Bronchial epithelial cell (primary cell): ENCODE data around the gene ZNF516. TPM values are rescaled to one million over a fixed set of nuclear protein-coding genes. Genes with fewer than 3 reads are reported as not detected.
A peak's percentile ranks its signal among the peaks of the same experiment; 100 is the strongest.

Experiments
- DNase-seq: peaks from one replicate; pipeline ENCODE4 v3.0.0-alpha.2; 2010; ENCODE audit warnings: low read depth
- FAIRE-seq: peaks from 2 replicates; lab custom pipeline; 2011; peaks lifted over from hg19 to GRCh38; lab: Jason Lieb, UNC
- H3K27me3 ChIP-seq: 2 replicates; pipeline ENCODE4 v1.5.1; 2011; ENCODE audit warnings: low read length; ENCODE audit not compliant: control insufficient read depth, insufficient read depth
- H3K36me3 ChIP-seq: 2 replicates; pipeline ENCODE4 v1.5.1; 2011; ENCODE audit warnings: low read length; ENCODE audit not compliant: control insufficient read depth, insufficient read depth
- H3K4me3 ChIP-seq: 2 replicates; pipeline ENCODE4 v1.5.1; 2011; ENCODE audit warnings: mild to moderate bottlenecking, low read depth, low read length, control low read depth
- total RNA-seq: library from RNA; depleted of rRNA; stranded (reverse); fragments of >200 nt; gene quantifications from 2 replicates; pipeline ENCODE4 v1.2.1, GENCODE V29; 2014
- TF ChIP-seq, protein P1 (sequence below): IDR thresholded peaks from 2 replicates; pipeline ENCODE4 v1.5.1; 2011; ENCODE audit warnings: mild to moderate bottlenecking, moderate library complexity, low read length, control low read depth, inconsistent platforms; ENCODE audit not compliant: insufficient read depth, severe bottlenecking

The ZNF516 gene
- total RNA-seq, 1 donor from 2014 or later: 16.6 TPM

DNA sequence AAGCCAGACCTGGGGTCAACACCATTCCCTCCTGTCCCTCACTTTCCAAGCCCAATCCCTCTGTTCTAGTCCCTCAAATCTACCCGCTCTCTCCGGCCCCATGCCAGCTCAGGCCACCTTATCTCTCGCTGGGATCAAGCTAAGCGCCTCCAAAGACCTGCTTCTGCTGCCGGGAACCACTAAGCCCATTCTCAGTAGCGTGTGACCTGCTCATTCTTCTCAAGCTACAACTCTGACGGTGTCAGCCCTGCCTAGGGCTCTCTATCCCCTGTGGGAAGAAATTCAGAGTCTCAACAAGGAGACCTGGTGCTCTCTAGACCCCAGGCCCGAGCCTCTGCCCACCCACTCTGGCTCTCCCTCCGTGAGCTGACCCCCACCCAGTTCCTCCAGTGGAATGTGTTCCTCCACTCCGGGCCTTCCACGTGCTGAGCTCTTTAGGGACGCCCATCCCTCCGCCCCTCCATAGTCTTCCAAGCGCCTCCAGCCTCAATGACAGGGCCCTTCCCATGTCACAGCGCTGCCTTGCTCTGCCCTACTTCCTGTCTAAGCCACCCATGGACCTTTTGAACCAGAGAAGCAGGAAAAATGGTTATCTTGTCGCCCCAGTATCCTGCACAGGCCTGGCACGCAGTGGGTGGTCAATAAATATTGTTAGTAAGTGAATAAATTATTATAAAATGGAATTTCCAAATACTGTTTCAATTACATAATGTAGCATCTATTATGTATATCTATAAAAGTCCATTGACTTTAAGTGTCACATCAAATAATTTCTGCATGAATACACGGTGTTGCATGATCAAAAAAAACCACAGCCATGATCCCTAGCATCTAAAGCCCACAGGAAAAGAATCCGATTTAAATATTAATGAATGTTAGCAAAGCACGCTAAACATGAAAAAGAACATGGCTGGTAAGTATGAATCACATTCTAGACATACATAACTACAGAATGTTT lies 127.6 kb downstream of the ZNF516 start:
- Histone ChIP-seq H3K36me3 (peaks cover 9% of the 10 kb centered on the region), H3K4me3 (no peak overlapping the region), H3K27me3 (no peaks in the 10 kb centered on the region)
- DNase-seq: no peak
- no peak for FAIRE-seq
- TF ChIP-seq, protein P1, sequence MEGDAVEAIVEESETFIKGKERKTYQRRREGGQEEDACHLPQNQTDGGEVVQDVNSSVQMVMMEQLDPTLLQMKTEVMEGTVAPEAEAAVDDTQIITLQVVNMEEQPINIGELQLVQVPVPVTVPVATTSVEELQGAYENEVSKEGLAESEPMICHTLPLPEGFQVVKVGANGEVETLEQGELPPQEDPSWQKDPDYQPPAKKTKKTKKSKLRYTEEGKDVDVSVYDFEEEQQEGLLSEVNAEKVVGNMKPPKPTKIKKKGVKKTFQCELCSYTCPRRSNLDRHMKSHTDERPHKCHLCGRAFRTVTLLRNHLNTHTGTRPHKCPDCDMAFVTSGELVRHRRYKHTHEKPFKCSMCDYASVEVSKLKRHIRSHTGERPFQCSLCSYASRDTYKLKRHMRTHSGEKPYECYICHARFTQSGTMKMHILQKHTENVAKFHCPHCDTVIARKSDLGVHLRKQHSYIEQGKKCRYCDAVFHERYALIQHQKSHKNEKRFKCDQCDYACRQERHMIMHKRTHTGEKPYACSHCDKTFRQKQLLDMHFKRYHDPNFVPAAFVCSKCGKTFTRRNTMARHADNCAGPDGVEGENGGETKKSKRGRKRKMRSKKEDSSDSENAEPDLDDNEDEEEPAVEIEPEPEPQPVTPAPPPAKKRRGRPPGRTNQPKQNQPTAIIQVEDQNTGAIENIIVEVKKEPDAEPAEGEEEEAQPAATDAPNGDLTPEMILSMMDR: no peak

DNA sequence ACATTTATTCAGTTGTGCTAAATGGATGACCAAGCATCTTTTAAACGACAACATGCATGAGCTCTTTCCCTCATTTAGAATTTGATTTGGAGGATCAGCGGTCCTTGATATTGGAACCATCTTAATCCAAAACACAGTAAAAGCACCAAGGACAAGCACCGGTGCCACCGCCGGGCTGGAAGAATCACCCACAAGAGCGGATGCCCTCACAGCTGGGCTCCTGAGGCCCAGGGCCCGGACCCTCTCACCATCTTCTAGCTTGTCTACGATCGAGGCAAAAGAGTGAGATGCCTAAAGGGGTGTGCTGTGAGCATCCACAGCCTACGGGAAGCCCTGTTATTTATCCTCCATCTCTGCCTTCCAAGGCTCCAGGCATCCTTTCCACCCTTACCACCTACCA lies 129.5 kb downstream of the ZNF516 start:
- Histone ChIP-seq H3K36me3 (peaks cover 6% of the 10 kb centered on the region), H3K4me3 (no peak overlapping the region), H3K27me3 (no peaks in the 10 kb centered on the region)
- FAIRE-seq: no peak
- no peak for DNase-seq
- TF ChIP-seq, protein P1: no peak

DNA sequence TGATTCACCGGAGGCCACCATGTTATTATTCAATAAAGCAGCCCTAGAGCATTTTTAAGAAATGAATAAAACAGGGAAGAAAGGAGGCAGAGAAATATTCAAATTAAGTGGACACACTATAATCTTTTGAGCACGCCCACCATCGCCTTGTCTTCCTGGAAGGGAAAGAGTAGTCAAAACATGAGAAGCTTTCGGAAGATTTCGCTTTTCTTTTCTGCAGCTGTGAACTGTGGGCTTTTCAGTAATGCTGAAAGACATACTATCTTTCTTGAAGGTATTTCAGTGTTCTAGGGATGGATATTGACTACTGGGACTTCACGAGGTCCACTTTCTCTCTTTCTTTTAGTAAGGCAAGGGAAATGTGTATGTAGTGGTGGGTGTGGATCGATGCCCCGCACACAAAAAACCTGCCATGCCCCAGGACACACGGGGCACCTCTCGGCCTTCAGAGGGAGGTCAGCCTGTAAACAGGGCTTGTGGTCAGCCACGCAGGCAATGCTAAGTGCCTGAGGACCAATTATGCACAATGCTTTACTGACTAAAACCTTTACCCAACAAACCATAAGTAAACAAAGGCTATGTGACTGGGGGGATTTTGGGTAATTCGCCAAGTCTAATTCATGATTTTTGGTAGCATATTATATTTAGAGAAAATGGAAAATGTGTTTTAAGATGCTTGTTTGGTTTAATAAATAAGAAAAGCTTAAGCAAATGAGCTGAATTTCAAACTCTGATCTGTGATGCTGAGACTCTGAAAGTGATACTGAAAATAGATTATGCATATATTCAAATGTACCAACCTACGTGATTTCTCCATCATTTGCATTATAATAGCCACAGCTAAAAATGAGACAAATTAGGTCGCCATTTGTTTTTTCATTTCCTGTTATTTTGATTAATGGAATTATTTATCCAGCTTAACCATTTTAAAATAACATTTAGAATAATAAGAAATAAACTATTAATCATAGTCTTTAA lies 130.5 kb downstream of the ZNF516 start:
- no peak for FAIRE-seq
- no peak for DNase-seq
- Histone ChIP-seq H3K36me3 (peaks cover 3% of the 10 kb centered on the region), H3K27me3 (no peaks in the 10 kb centered on the region), H3K4me3 (no peak overlapping the region)
- TF ChIP-seq, protein P1: no peak

DNA sequence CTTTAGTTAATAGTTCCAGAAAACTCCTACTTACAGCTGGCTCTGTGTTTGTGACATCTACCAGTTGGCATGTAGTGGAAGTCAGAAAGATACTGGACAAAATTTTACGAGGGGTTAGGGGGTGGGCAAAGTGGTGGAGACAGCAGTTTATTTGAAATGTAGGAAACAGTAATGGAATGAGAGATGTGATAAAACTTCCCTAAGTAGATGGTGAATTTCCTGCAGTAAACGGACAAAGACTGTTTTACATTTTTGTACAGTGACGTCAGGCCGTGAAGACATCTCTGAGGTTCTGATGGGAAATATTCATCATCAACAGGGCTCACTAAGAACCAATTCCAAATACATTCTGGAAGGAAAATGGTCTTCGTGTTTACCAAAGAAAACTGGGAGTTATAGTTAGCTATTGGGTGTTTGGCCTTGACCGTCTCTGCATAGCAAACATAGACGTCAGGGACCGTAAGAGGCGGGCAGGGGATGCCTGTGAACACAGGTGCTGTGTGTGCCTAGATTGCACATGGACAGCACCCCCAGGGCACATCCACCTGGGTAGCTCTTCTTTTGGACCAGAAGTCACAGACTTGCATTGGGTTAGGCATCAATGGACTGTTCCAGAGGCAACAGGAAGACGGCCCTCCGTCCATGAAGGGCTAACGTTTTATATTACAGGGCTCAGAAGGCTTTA lies 131.5 kb downstream of the ZNF516 start:
- Histone ChIP-seq H3K36me3 (peaks cover 5% of the 10 kb centered on the region), H3K27me3 (no peaks in the 10 kb centered on the region), H3K4me3 (no peak overlapping the region)
- DNase-seq (no peak), FAIRE-seq (no peak)
- TF ChIP-seq, protein P1: no peak

DNA sequence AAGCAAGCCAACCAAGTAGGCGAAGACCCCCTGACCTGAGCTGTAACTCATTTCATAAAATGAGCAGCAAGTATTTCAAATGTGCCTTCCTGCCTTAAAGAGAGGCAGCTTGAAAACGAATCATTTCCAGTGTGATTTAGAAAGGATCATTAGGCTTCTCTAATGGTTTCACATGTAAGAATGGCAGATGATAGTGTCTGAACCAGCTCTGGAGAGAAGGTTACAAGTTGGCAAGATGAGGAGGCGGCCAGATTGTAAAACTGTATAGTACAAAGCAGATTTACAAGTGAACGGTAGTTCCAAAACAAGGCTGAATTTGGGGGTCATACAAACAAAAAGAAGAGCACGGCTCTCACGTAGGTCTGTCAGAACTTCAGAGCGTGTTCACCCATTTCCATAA lies 132.4 kb downstream of the ZNF516 start:
- Histone ChIP-seq H3K27me3 (no peaks in the 10 kb centered on the region), H3K36me3 (peaks cover 6% of the 10 kb centered on the region), H3K4me3 (no peak overlapping the region)
- FAIRE-seq (peak; percentile 18), DNase-seq (no peak)
- TF ChIP-seq, protein P1: no peak
